GM23338 (cell line): ENCODE measurements around the gene RAB1B. TPM values are rescaled to one million over a fixed set of nuclear protein-coding genes. Genes with fewer than 3 reads are reported as not detected.

Experiments
- ATAC-seq: fragments of 200-7000 bp; cut with Tn5 transposase; 3 replicates; pipeline ENCODE4 v1.9.1; 2020
- DNase-seq: peaks from one replicate; pipeline ENCODE4 v3.0.0-alpha.2; 2015; ENCODE audit warnings: low spot score
- H2AFZ ChIP-seq: fragments of 200-600 bp; sonication (generic); 2 replicates; pipeline ENCODE4 v1.8.0; 2016; ENCODE audit warnings: antibody characterized with exemption, mild to moderate bottlenecking, moderate library complexity
- H3F3A ChIP-seq: fragments of 200-600 bp; sonication (generic); replicated peaks from 2 replicates; pipeline ENCODE4 v1.8.0; 2017; ENCODE audit warnings: antibody characterized with exemption, mixed run types, low read depth
- H3K27ac ChIP-seq: fragments of 200-600 bp; sonication (generic); 2 replicates; pipeline ENCODE4 v1.6.1; 2016; ENCODE audit warnings: low read depth
- H3K27me3 ChIP-seq: fragments of 200-600 bp; sonication (generic); 2 replicates; pipeline ENCODE4 v1.8.0; 2016; ENCODE audit warnings: mild to moderate bottlenecking, mixed run types, moderate library complexity; ENCODE audit not compliant: insufficient read depth
- H3K36me3 ChIP-seq: fragments of 200-600 bp; sonication (generic); 2 replicates; pipeline ENCODE4 v1.8.0; 2016; ENCODE audit warnings: mild to moderate bottlenecking; ENCODE audit not compliant: insufficient read depth
- H3K4me1 ChIP-seq: fragments of 200-600 bp; sonication (generic); 2 replicates; pipeline ENCODE4 v1.8.0; 2016; ENCODE audit warnings: mild to moderate bottlenecking, moderate library complexity; ENCODE audit not compliant: insufficient read depth
- H3K4me2 ChIP-seq: fragments of 200-600 bp; sonication (generic); 2 replicates; pipeline ENCODE4 v1.7.1; 2017; ENCODE audit warnings: mixed run types
- H3K4me3 ChIP-seq: fragments of 200-600 bp; sonication (generic); 2 replicates; pipeline ENCODE4 v1.6.1; 2016; ENCODE audit warnings: mixed run types
- H3K79me2 ChIP-seq: fragments of 200-600 bp; sonication (generic); replicated peaks from 2 replicates; pipeline ENCODE4 v1.8.0; 2017; ENCODE audit warnings: mild to moderate bottlenecking; ENCODE audit not compliant: insufficient read depth
- H3K9me2 ChIP-seq: fragments of 200-600 bp; sonication (generic); 2 replicates; pipeline ENCODE4 v1.8.0; 2017; ENCODE audit not compliant: insufficient read depth
- H4K20me1 ChIP-seq: fragments of 200-600 bp; sonication (generic); replicated peaks from 2 replicates; pipeline ENCODE4 v1.8.0; 2017; ENCODE audit warnings: mild to moderate bottlenecking; ENCODE audit not compliant: insufficient read depth
- H3K27ac Mint-ChIP-seq: 2 replicates; pipeline ENCODE4 v1.8.0; 2020; ENCODE audit warnings: inconsistent platforms, mild to moderate bottlenecking, moderate library complexity, mixed read lengths
- H3K27me3 Mint-ChIP-seq: 3 replicates; pipeline ENCODE4 v1.8.0; 2022; ENCODE audit warnings: low read depth, mild to moderate bottlenecking, moderate library complexity, mixed read lengths, inconsistent platforms; ENCODE audit not compliant: insufficient read depth, poor library complexity
- H3K36me3 Mint-ChIP-seq: 3 replicates; pipeline ENCODE4 v1.8.0; 2021; ENCODE audit warnings: low read depth, mild to moderate bottlenecking, inconsistent platforms, moderate library complexity, mixed read lengths
- H3K4me1 Mint-ChIP-seq: 3 replicates; pipeline ENCODE4 v1.8.0; 2020; ENCODE audit warnings: mild to moderate bottlenecking, inconsistent platforms, mixed read lengths
- H3K4me3 Mint-ChIP-seq: 3 replicates; pipeline ENCODE4 v1.8.0; 2021; ENCODE audit warnings: moderate library complexity, mild to moderate bottlenecking, inconsistent platforms, mixed read lengths
- H3K9me3 Mint-ChIP-seq: 3 replicates; pipeline ENCODE4 v1.8.0; 2020; ENCODE audit warnings: moderate library complexity, mild to moderate bottlenecking, inconsistent platforms, mixed read lengths
- EZH2 ChIP-seq: fragments of 200-600 bp; sonication (generic); IDR thresholded peaks from one replicate; pipeline ENCODE4 v1.8.0; 2017; ENCODE audit warnings: antibody characterized with exemption, mild to moderate bottlenecking, low read depth; ENCODE audit not compliant: unreplicated experiment
- JUNB ChIP-seq: IDR thresholded peaks from one replicate; pipeline ENCODE4 v1.6.1; 2016; ENCODE audit warnings: antibody characterized with exemption; ENCODE audit not compliant: unreplicated experiment
- NANOG ChIP-seq: IDR thresholded peaks from 2 replicates; pipeline ENCODE4 v1.6.1; 2016; ENCODE audit warnings: antibody characterized with exemption, borderline replicate concordance
- POLR2AphosphoS5 ChIP-seq: IDR thresholded peaks from 2 replicates; pipeline ENCODE4 v1.6.1; 2016; ENCODE audit warnings: antibody characterized with exemption, low read depth
- STAT1 ChIP-seq: IDR thresholded peaks from one replicate; pipeline ENCODE4 v1.6.1; 2016; ENCODE audit warnings: antibody characterized with exemption; ENCODE audit not compliant: unreplicated experiment
- ZNF114 ChIP-seq: fragments of 250-450 bp; sonication (Bioruptor Pico); IDR thresholded peaks from 2 replicates; pipeline ENCODE4 v1.5.0; 2020; ENCODE audit warnings: mild to moderate bottlenecking, moderate library complexity
- ZNF331 ChIP-seq: fragments of 250-450 bp; sonication (Bioruptor Pico); IDR thresholded peaks from 2 replicates; pipeline ENCODE4 v1.5.0; 2020; ENCODE audit warnings: low read depth, mild to moderate bottlenecking, moderate library complexity
- polyA plus RNA-seq: library from polyadenylated mRNA; unstranded; fragments of >200 nt; fragmentation: Nextera tagmentation; extraction: Ambion mirVana; gene quantifications from 2 replicates; pipeline ENCODE4 v1.2.1, GENCODE V29; 2016
- total RNA-seq: library from RNA; depleted of rRNA; stranded (reverse); fragments of >200 nt; shearing (Covaris generic); gene quantifications from 2 replicates; pipeline ENCODE4 v1.2.3, GENCODE V29; 2014
- TF ChIP-seq, protein P1 (sequence below): IDR thresholded peaks from 2 replicates; pipeline ENCODE4 v1.6.1; 2016; ENCODE audit warnings: antibody characterized with exemption
- TF ChIP-seq, protein P2 (sequence below): fragments of 250-450 bp; sonication (Bioruptor Pico); IDR thresholded peaks from 2 replicates; pipeline ENCODE4 v1.5.0; 2020; ENCODE audit warnings: mild to moderate bottlenecking, moderate library complexity
- TF ChIP-seq, protein P3 (sequence below): IDR thresholded peaks from one replicate; pipeline ENCODE4 v1.6.1; 2018; ENCODE audit warnings: antibody characterized with exemption; ENCODE audit not compliant: unreplicated experiment

The RAB1B gene
- total and polyA plus RNA-seq, 2 experiments from 2014 or later: 30.5 to 92.7 TPM

DNA sequence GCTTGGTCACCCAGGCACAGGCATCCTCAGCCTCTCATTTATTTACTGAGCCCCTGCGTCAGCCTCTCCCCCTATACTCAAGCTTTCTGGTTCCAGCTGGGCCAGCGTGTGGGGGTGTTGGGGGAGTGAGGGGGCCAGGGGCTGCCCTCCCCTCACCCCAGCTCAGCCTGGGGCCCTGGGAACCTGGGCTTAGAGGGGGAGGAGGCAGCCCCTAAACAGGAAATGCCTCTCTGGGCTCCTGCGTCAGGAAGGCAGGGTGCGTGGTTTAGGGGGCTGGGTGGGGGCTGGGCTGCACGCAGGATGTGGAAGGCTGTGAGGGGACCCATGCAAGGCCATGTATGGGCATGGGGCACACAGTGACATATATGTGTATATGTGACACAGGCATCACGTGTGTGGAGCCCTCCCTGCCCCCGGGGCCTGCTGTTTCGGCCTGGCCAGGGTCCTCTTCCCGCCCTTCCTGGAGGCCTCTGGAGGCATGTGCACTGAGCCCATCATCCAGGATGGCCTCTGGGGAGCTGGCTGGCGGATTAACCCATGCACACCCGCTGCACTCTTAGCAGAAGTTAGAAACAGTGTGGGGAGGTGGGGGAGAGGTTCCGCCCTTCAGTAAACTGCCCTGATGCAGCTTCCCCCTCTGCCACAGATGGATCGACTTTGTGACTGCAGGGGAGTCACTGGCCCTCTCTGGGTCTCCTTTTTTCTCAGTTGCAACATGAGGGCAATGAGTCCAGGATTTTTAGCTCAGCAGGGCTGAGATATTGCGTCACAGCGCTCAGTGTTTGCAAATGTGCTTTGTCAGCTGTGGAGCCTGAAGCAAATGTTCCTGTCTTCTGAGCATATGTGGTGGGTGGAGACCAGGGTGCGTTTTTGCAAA lies 49.5 kb downstream of the RAB1B start:
- Mint-ChIP-seq H3K9me3 (peaks cover 21% of the 10 kb centered on the region), H3K4me1 (peaks cover 32% of the 10 kb centered on the region), H3K27ac (peak overlapping the region; percentile 90), H3K27me3 (peaks cover 32% of the 10 kb centered on the region), H3K4me3 (peak overlapping the region; percentile 42; the same call in 2 of the 3 replicates), H3K36me3 (peaks cover 22% of the 10 kb centered on the region)
- ATAC-seq: peak; percentile 9
- Histone ChIP-seq H3K36me3 (no peaks in the 10 kb centered on the region), H4K20me1 (no peaks in the 10 kb centered on the region), H3K9me2 (no peaks in the 10 kb centered on the region), H3K4me3 (peak overlapping the region; percentile 41; the same call in 1 of the 2 replicates), H2AFZ (peak overlapping the region; percentile 93), H3K27ac (peak overlapping the region; percentile 87), H3K4me1 (peaks cover 23% of the 10 kb centered on the region), H3K27me3 (no peaks in the 10 kb centered on the region), H3K4me2 (peak overlapping the region; percentile 77), H3F3A (peaks cover 9% of the 10 kb centered on the region; the same call in 1 of the 2 replicates), H3K79me2 (no peaks in the 10 kb centered on the region)
- DNase-seq: peak; percentile 73
- TF ChIP-seq NANOG: no peak
- TF ChIP-seq, protein P1, sequence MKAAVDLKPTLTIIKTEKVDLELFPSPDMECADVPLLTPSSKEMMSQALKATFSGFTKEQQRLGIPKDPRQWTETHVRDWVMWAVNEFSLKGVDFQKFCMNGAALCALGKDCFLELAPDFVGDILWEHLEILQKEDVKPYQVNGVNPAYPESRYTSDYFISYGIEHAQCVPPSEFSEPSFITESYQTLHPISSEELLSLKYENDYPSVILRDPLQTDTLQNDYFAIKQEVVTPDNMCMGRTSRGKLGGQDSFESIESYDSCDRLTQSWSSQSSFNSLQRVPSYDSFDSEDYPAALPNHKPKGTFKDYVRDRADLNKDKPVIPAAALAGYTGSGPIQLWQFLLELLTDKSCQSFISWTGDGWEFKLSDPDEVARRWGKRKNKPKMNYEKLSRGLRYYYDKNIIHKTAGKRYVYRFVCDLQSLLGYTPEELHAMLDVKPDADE: peak; percentile 37; the same call in 1 of the 2 replicates

DNA sequence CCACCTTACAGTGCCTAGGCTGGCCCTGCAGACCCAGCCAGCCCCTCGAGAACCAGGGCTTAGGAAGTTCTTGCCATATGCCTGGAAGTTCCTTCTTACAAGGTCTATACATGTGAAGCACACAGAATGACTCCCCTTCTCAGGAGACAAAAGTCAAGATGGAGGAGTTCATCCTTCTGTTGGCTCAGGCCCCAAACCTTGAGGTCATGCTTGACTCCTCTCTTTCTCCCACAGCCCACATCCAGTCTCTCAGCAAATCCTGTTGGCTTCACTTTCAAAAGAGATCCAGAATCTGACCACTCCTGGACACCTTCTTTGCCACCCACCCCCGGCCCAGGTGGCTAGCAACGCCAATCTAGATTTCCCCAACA lies 50.1 kb downstream of the RAB1B start:
- Mint-ChIP-seq H3K27ac (no peak overlapping the region), H3K36me3 (peaks cover 22% of the 10 kb centered on the region), H3K9me3 (peaks cover 21% of the 10 kb centered on the region), H3K4me3 (no peak overlapping the region; the same call in 2 of the 3 replicates), H3K27me3 (peaks cover 32% of the 10 kb centered on the region), H3K4me1 (peaks cover 30% of the 10 kb centered on the region)
- DNase-seq (no peak), ATAC-seq (no peak)
- Histone ChIP-seq H3K9me2 (no peaks in the 10 kb centered on the region), H3K27ac (0 out of 2 replicates have a peak overlapping the region, but pooled peaks have one; percentile 57), H3K27me3 (no peaks in the 10 kb centered on the region), H3K4me2 (peak overlapping the region; percentile 77), H3F3A (0 out of 2 replicates have a peak, but pooled peaks cover 9% of the 10 kb centered on the region), H3K79me2 (no peaks in the 10 kb centered on the region), H4K20me1 (no peaks in the 10 kb centered on the region), H2AFZ (peak overlapping the region; percentile 93), H3K4me1 (peaks cover 23% of the 10 kb centered on the region), H3K36me3 (no peaks in the 10 kb centered on the region), H3K4me3 (no peak overlapping the region)
- TF ChIP-seq ZNF114 (CRISPR knock-in tag) (no peak), POLR2AphosphoS5 (no peak), JUNB (no peak), EZH2 (no peak), STAT1 (no peak), ZNF331 (CRISPR knock-in tag) (no peak)
- TF ChIP-seq, protein P2, sequence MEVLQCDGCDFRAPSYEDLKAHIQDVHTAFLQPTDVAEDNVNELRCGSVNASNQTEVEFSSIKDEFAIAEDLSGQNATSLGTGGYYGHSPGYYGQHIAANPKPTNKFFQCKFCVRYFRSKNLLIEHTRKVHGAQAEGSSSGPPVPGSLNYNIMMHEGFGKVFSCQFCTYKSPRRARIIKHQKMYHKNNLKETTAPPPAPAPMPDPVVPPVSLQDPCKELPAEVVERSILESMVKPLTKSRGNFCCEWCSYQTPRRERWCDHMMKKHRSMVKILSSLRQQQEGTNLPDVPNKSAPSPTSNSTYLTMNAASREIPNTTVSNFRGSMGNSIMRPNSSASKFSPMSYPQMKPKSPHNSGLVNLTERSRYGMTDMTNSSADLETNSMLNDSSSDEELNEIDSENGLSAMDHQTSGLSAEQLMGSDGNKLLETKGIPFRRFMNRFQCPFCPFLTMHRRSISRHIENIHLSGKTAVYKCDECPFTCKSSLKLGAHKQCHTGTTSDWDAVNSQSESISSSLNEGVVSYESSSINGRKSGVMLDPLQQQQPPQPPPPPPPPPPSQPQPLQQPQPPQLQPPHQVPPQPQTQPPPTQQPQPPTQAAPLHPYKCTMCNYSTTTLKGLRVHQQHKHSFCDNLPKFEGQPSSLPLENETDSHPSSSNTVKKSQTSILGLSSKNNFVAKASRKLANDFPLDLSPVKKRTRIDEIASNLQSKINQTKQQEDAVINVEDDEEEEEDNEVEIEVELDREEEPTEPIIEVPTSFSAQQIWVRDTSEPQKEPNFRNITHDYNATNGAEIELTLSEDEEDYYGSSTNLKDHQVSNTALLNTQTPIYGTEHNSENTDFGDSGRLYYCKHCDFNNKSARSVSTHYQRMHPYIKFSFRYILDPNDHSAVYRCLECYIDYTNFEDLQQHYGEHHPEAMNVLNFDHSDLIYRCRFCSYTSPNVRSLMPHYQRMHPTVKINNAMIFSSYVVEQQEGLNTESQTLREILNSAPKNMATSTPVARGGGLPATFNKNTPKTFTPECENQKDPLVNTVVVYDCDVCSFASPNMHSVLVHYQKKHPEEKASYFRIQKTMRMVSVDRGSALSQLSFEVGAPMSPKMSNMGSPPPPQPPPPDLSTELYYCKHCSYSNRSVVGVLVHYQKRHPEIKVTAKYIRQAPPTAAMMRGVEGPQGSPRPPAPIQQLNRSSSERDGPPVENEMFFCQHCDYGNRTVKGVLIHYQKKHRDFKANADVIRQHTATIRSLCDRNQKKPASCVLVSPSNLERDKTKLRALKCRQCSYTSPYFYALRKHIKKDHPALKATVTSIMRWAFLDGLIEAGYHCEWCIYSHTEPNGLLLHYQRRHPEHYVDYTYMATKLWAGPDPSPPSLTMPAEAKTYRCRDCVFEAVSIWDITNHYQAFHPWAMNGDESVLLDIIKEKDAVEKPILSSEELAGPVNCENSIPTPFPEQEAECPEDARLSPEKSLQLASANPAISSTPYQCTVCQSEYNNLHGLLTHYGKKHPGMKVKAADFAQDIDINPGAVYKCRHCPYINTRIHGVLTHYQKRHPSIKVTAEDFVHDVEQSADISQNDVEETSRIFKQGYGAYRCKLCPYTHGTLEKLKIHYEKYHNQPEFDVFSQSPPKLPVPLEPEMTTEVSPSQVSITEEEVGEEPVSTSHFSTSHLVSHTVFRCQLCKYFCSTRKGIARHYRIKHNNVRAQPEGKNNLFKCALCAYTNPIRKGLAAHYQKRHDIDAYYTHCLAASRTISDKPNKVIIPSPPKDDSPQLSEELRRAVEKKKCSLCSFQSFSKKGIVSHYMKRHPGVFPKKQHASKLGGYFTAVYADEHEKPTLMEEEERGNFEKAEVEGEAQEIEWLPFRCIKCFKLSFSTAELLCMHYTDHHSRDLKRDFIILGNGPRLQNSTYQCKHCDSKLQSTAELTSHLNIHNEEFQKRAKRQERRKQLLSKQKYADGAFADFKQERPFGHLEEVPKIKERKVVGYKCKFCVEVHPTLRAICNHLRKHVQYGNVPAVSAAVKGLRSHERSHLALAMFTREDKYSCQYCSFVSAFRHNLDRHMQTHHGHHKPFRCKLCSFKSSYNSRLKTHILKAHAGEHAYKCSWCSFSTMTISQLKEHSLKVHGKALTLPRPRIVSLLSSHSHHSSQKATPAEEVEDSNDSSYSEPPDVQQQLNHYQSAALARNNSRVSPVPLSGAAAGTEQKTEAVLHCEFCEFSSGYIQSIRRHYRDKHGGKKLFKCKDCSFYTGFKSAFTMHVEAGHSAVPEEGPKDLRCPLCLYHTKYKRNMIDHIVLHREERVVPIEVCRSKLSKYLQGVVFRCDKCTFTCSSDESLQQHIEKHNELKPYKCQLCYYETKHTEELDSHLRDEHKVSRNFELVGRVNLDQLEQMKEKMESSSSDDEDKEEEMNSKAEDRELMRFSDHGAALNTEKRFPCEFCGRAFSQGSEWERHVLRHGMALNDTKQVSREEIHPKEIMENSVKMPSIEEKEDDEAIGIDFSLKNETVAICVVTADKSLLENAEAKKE (CRISPR knock-in tag): no peak
- TF ChIP-seq, protein P3, sequence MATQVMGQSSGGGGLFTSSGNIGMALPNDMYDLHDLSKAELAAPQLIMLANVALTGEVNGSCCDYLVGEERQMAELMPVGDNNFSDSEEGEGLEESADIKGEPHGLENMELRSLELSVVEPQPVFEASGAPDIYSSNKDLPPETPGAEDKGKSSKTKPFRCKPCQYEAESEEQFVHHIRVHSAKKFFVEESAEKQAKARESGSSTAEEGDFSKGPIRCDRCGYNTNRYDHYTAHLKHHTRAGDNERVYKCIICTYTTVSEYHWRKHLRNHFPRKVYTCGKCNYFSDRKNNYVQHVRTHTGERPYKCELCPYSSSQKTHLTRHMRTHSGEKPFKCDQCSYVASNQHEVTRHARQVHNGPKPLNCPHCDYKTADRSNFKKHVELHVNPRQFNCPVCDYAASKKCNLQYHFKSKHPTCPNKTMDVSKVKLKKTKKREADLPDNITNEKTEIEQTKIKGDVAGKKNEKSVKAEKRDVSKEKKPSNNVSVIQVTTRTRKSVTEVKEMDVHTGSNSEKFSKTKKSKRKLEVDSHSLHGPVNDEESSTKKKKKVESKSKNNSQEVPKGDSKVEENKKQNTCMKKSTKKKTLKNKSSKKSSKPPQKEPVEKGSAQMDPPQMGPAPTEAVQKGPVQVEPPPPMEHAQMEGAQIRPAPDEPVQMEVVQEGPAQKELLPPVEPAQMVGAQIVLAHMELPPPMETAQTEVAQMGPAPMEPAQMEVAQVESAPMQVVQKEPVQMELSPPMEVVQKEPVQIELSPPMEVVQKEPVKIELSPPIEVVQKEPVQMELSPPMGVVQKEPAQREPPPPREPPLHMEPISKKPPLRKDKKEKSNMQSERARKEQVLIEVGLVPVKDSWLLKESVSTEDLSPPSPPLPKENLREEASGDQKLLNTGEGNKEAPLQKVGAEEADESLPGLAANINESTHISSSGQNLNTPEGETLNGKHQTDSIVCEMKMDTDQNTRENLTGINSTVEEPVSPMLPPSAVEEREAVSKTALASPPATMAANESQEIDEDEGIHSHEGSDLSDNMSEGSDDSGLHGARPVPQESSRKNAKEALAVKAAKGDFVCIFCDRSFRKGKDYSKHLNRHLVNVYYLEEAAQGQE: no peak
